DMS 273 (cell line): ENCODE data around the gene CARMIL3.
"Not testable (repeated sequence)": the region's sequence is repeated elsewhere in the genome, so short reads cannot be mapped to it uniquely, and the experiment has no call there.

Experiments used
- DNase-seq: peaks from one replicate; lab custom pipeline; 2025; ENCODE audit not compliant: unreplicated experiment; lab: John Stamatoyannopoulos, UW

CARMIL3 gene

DNA sequence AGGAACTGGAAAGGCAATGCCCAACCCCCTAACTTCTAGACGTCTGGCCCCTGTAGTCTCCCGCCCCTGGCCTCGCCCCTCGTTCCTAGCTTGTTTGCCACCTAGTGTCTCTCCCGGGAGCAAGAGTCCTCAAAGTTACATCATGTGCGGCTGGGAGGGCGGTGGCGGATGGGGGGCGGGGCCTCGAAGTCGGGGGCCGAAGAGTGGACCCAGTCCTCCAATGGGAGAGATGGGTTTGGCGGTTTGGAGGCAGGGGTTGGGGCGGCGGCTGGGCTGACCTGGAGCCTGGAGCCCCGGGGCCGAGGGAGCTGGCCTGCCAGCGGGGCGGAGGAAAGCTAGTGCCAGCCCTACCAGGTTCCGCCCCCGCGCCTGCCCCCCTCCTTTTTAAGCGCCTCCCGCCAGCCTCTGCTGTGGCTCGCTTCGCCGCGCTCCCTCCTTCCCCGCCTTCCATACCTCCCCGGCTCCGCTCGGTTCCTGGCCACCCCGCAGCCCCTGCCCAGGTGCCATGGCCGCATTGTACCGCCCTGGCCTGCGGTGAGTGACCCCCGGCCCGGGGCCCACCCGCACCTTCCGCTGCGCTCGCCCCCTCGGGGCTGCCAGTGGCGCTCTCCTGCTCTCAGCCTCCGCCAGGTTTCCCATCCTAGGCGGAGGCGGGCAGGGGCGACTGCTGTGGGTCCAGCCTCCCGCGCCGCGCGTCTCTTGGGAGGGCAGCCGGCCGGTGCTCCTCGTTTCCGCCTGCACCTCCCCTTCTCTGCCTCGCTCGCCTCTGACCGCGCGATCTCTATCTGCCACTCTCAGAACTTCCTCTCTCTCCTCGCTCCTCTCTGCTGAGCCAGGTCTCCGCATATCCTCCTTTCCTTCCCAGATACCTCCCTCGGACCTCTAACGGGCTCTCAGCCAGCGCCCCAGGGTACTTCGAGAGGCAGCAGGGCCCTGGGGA lies 42.4 kb downstream of the CARMIL3 start, which contains the start of gene PCK2:
Gene PCK2, plus strand, starts transcription at position 411 of the 940 bp plus-strand sequence. Its CDS starts 95 bp downstream, at position 506.
- DNase-seq, result peak; percentile 96

DNA sequence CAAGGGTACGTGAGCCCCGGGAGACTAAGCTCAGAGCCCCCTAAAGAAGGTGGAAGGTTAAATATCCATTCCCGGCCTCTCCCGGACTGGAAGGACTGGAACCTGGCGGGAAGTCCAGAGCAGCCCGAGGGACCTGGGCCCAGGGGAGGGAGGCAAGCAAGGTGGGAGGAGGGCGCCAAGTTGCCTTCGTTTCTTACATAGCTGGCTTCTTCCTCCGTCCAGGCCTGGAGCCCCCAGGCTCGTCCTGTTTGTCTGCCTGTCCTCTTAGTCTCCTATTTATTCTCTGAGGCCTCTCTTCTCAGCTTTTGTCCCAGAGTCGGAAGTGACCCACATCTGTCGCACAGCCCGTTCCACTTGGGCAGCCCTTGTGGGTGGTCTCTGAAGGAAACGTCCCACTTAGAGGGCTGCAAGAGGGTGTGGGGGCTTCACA lies 43.0 kb downstream of the CARMIL3 start:
- peak; percentile 58 for DNase-seq

DNA sequence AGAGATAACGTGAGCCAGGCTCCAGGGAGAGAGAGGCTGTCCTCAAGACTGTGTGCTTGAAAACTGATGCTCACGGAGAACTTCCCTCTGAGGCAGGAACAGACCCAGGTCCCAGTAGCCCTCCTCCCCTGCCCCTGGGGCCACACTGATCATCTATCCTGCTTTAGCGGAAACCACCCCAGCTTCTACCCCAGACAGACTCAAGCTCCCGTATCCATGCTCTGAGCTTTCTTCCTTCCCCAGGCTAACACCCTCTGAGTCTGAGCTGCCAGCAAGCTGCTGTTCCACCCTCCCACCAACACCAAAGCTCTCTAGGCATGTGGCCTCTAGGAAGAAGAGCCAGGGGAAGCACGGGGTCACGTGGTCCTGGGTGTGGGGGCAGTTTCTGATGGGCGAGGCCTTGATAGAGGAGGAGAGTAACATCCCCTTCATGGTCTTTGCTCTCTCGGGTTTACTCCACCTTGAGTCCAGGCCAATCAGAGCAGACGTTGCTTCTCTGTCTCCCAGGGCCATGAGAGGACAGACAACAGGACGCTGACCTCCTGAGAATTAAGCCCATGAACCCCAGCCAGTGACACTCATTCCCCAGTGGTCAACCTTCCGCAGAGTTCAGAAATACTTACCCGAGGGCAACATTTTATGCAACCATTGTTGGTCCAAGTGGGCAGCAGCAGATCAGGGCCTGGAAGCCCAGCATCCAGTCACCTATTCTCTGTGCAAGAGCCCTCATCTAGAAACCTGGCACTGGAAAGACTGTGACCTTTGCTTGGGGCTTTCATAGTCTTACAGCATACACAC lies 43.7 kb downstream of the CARMIL3 start:
- DNase-seq, result peak; percentile 55

DNA sequence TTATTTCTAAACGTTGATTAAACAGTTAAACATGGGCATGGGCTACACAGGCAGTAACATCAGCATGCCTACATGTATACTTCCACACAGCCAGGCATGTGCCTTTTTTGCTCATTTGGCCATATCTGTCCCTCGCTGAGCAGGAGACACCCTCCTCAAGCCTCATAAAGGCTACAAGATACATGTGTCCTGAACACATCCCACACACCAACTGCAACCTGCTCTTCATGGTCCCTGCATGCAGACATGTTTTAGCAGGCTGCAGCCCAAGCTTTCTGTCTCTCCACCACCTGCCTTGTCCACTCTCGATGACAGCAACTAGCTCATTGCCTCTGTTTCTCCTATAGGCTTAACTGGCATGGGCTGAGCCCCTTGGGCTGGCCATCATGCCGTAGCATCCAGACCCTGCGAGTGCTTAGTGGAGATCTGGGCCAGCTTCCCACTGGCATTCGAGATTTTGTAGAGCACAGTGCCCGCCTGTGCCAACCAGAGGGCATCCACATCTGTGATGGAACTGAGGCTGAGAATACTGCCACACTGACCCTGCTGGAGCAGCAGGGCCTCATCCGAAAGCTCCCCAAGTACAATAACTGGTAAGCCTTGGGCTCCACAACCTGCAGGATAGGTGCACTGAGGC lies 44.9 kb downstream of the CARMIL3 start:
- DNase-seq, result no peak

DNA sequence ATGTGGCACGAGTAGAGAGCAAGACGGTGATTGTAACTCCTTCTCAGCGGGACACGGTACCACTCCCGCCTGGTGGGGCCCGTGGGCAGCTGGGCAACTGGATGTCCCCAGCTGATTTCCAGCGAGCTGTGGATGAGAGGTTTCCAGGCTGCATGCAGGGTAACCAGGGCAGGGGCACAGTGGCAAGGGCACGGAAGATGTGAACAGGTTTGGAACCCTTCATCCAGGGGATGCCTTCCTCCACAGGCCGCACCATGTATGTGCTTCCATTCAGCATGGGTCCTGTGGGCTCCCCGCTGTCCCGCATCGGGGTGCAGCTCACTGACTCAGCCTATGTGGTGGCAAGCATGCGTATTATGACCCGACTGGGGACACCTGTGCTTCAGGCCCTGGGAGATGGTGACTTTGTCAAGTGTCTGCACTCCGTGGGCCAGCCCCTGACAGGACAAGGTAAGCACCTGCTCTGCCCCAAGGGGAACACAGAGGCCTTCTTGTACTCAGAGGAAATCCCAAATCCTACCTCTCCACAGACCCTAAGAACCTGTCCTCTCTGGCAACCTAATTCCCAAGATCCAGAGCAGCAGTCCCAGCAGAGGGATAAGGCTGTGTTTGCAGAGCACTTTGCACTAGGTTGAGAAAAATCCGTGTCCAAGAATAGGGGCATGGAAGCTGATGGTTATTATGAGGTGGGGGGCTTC lies 46.6 kb downstream of the CARMIL3 start:
- DNase-seq, result no peak

DNA sequence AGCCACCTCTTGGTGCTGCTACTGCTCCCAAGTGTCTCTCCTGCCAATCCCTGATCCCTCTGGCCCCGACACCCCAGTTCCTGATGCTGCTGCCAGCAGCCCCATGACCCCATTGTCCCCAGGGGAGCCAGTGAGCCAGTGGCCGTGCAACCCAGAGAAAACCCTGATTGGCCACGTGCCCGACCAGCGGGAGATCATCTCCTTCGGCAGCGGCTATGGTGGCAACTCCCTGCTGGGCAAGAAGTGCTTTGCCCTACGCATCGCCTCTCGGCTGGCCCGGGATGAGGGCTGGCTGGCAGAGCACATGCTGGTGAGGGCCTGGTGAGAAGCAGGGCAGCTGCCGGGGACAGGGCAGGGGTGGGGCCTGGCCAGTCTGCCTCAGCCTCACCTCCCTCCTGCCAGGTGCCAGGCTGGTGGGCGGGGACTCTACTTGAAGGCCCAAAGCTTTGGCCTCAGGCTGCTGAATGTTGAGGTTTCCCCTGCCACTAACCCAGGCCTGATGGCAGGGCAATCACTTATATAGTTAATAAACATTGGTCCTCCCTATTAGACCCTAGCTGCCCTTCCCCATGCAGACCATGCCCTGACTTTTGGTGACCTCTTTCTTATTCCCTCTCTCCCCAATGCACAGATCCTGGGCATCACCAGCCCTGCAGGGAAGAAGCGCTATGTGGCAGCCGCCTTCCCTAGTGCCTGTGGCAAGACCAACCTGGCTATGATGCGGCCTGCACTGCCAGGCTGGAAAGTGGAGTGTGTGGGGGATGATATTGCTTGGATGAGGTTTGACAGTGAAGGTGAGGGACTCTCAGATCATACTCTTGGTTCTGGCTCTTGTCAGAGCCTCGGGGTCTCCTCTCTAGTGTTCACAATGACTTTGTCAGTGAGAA lies 47.4 kb downstream of the CARMIL3 start:
- no peak for DNase-seq

DNA sequence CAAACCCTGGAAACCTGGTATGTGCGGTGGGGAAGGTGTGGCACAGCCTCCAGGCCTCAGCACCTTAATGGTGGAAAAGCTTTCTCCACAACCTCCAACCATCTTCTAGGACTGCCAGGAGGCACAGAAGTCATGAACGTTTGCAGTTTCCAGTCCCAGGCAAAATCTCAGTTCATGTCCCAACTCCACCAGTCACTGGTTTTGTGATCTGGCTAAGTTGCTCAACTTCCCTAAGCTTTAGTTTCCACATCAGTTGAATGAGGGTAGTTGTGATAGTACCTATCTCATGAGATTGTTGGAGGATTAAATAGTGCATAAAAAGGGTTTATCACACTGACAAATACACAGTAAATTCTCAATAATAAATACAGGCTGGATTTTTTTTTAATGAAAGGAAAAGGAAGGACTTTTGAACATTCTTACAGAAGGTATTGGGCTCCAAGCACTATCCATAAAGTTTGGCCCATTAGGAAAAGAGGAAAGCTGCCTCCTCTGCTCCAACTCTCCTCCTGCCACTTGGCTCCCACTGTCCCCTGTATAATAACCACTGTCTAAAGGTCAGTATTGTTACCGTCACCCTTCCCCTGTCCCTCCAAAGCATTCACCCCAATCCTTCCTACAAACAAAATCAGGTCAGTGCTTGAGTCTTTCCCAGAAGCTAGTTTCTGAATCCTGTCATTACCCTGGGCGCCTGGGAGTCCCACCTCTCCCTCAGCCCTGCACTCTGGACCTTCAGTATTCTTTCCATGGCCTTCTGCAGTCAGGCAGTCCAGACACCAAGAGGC lies 48.6 kb downstream of the CARMIL3 start:
- no peak for DNase-seq

DNA sequence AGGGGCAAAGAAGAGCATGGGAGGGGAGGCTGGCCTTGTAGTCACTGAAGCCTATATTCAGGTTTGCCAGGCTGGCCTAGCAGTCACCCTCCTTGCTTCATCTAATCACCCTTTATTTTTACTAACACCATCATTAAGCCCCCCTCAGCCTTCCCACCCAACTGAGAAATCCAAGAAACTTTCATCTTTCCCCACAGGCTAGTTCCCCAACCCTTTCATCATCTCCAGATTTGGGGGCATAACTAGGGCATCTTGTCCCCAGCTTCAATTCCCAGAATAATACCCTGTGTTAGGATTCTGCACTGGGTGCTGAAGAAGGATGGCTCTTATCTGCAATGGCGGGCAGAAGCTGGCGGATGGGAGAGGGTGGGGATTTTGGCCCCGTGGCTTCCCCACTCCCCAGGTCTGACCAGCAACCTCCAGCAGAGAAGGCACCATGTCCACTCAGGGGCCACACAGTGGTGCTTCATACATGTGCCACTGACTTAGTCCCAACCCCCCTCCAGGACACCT lies 49.2 kb downstream of the CARMIL3 start:
- no peak for DNase-seq

DNA sequence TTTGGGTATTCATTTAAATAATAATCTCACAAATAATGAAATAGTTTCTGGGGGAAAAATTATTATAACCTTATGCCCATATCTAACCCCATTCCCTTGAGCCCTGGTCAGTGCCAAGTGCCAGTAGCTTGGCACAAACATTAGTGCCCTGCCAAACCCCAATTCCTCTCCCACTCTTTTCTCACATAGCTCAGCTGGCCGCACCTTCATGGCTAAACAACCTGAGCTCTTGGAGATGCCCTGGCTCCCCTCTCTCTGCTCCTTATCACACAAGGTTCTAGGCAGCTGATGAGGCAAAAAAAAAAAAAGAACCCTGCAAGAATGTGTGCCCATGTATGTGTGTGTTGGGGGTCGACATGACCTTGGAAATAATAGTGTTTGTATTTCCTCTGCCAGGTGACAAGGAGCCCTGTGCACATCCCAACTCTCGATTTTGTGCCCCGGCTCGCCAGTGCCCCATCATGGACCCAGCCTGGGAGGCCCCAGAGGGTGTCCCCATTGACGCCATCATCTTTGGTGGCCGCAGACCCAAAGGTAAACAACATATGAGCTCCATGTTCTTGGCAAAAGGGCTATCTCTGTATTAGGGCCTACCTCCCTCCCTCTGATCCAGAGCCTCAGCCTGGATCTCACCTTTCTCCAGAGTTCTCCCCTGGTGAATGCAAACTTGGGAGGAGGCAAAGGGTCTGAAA lies 50.7 kb downstream of the CARMIL3 start:
- DNase-seq, result no peak

DNA sequence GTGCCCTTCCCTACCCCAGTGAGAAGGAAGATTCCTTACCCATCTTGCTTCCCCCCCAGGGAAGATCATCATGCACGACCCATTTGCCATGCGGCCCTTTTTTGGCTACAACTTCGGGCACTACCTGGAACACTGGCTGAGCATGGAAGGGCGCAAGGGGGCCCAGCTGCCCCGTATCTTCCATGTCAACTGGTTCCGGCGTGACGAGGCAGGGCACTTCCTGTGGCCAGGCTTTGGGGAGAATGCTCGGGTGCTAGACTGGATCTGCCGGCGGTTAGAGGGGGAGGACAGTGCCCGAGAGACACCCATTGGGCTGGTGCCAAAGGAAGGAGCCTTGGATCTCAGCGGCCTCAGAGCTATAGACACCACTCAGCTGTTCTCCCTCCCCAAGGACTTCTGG lies 51.6 kb downstream of the CARMIL3 start:
- no peak for DNase-seq

DNA sequence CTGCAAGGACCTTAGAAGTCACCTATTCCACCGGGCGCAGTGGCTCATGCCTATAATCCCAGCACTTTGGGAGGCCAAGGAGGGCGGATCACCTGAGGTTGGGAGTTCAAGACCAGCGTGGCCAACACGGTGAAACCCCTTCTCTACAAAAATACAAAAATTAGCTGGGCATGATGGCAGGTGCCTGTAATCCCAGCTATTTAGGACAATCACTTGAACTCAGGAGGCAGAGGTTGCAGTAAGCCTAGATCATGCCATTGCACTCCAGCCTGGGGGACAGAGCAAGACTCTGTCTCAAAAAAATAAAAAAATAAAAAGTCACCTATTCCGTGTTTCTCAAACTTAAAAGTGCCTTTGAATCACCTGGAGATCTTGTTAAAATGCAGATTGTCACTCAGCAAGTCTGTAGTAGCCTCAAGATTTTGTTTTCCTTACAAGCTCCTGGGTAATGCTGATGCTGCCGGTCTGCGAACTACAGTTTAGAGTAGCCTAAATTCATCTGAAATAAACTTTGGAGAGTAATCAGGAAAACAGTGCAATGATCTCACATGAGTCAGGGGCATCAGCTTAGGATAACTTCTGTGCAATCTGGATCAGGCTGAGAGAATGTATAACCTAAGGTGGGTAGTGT lies 53.9 kb downstream of the CARMIL3 start:
- DNase-seq, result not testable (repeated sequence)

DNA sequence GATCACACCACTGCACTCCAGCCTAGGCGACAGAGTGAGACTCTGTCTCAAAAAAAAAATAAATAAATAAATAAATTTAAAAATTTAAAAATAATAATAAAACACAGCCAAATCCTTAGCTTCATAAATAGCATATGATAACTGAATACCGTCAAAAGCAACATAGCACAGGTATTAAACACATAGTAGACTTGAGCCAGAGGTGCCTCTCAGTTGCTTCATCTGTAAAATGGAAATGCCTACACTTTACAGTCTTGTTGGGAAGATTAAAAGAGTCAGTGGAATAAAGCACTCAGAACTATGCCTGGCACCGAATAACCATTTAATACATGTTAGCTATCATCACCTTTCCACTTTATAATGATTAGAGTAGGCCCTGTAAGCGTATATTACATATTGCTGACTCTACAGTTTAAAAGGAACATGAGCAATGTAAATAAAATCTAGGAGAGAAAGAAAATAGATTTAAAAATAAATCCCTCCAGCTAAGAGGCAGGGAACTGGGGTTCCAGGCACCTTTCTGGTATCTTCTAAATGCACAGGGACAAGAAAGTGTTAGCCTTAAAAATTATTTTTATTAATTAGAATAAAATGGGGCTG lies 55.0 kb downstream of the CARMIL3 start:
- DNase-seq, result no peak

DNA sequence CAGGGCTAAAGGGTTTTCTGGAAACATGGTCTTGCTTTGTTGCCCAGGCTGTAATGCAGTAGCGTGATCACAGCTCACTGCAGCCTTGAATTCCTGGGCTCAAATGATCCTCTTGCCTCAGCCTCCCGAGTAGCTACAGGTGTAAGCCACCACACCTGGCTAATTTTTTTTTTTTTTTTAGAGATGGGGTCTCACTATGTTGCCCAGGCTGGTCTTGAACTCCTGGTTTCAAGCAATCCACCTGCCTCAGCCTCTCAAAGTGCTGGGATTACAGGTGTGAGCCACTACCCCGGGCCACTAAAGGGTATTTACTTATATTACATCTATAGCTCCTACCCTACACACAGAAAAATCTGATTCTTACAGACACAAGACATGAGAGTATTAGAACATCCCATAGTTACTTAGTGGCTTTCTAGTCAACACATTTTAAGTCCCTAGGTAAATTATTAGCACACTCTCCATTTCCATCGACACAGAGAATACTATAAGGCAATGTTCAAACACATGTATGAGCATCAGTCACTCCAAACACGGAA lies 56.6 kb downstream of the CARMIL3 start:
- DNase-seq, result no peak

DNA sequence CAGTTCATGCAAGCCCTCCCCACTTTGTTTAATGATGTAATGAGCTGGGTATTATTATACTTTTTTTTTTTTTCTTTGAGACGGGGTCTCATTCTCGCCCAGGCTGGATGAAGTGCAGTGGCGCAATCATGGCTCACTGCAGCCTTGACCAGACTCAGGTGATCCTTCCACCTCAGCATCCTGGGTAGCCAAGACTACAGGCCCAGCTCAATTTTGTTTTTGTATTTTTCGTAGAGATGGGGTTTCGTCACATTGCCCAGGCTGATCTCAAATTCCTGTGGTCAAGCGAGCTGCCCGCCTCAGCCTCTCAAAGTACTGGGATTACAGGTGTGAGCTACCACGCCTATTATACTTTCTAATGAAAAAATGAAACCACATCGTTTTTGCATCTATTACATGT lies 58.3 kb downstream of the CARMIL3 start:
- no peak for DNase-seq

DNA sequence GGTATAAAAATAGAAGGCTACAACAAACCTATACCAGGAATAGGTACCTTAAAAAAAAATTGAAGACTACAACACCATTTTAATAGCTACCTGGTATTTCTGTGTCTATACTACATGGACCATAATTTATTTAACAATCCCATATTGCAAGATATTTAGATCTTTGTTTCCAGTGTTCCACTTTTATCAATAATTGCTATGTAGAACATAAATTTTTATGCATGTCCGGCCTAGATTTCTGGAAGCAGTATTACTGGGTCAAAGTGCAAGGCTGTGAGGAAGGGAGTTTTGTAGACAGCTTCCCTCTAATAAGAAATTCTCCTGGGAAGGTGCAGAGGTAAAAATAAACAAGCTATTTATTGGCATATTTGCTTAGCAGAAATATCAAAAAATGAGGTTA lies 58.7 kb downstream of the CARMIL3 start:
- no peak for DNase-seq

DNA sequence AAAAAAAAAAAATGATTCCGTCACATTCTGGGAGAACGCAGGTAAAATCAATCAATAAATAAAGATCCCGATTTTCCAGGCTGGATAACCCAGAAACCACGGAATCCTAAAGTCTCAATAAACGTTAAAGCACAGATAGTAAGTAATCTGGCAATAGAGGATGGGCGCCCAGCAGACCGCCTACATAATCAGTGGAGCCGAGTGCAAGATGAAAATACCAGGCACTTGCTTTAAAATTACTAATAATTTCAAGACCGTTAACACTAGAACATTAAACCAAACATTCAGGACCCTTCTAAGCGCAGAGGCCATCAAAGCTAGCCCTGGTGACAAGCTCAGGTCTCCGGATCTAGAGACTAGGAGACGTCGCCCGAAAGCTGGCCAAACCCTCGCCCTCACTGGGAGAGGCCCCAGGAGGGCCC lies 61.6 kb downstream of the CARMIL3 start:
- DNase-seq, result no peak
